Smooth muscle cell (in vitro differentiated cells): Measurements from ENCODE around the gene EEF1AKMT4. TPM values are rescaled to one million over a fixed set of nuclear protein-coding genes. Genes with fewer than 3 reads are reported as not detected.

ENCODE experiments used
- DNase-seq: peaks from one replicate; lab custom pipeline; 2025; ENCODE audit not compliant: unreplicated experiment; lab: John Stamatoyannopoulos, UW
- H2AFZ ChIP-seq: fragments of 200-600 bp; sonication (generic); 2 replicates; pipeline ENCODE4 v1.6.0; 2016; ENCODE audit warnings: antibody characterized with exemption, low read depth, mild to moderate bottlenecking
- H3F3A ChIP-seq: fragments of 200-600 bp; sonication (generic); 2 replicates; pipeline ENCODE4 v1.6.0; 2017; ENCODE audit warnings: antibody characterized with exemption, low read depth
- H3K27ac ChIP-seq: fragments of 200-600 bp; sonication (generic); 2 replicates; pipeline ENCODE4 v1.5.1; 2016; ENCODE audit warnings: low read depth, mild to moderate bottlenecking
- H3K27me3 ChIP-seq: fragments of 200-600 bp; sonication (generic); 2 replicates; pipeline ENCODE4 v1.6.1; 2016; ENCODE audit warnings: low read depth, mild to moderate bottlenecking
- H3K36me3 ChIP-seq: fragments of 200-600 bp; sonication (generic); 2 replicates; pipeline ENCODE4 v1.5.1; 2016; ENCODE audit warnings: low read depth
- H3K4me1 ChIP-seq: fragments of 200-600 bp; sonication (generic); 2 replicates; pipeline ENCODE4 v1.5.1; 2016; ENCODE audit warnings: low read depth
- H3K4me2 ChIP-seq: fragments of 200-600 bp; sonication (generic); 2 replicates; pipeline ENCODE4 v1.6.0; 2016; ENCODE audit warnings: mild to moderate bottlenecking
- H3K4me3 ChIP-seq: fragments of 200-600 bp; sonication (generic); 2 replicates; pipeline ENCODE4 v1.5.1; 2016; ENCODE audit warnings: mild to moderate bottlenecking
- H3K79me2 ChIP-seq: fragments of 200-600 bp; sonication (generic); 2 replicates; pipeline ENCODE4 v1.6.0; 2016; ENCODE audit warnings: low read depth, mild to moderate bottlenecking
- H3K9ac ChIP-seq: fragments of 200-600 bp; sonication (generic); 2 replicates; pipeline ENCODE4 v1.6.0; 2016; ENCODE audit warnings: low read depth
- H3K9me3 ChIP-seq: fragments of 200-600 bp; sonication (generic); replicated peaks from 2 replicates; pipeline ENCODE4 v1.5.1; 2016; ENCODE audit warnings: low read depth
- H4K20me1 ChIP-seq: fragments of 200-600 bp; sonication (generic); 2 replicates; pipeline ENCODE4 v1.6.0; 2016; ENCODE audit warnings: low read depth
- WGBS: methylation state at CpG from one replicate; pipeline ENCODE4 v1.1.7; 2016; ENCODE audit warnings: low lambda C conversion rate; 5-methylcytosine and 5-hydroxymethylcytosine counted together
- polyA plus RNA-seq: library from polyadenylated mRNA; unstranded; fragments of >200 nt; fragmentation: Nextera tagmentation; extraction: Ambion mirVana; gene quantifications from 2 replicates; pipeline ENCODE4 v1.2.1, GENCODE V29; 2016
- total RNA-seq: library from RNA; depleted of rRNA; stranded (reverse); fragments of >200 nt; gene quantifications from 2 replicates; pipeline ENCODE4 v1.2.3, GENCODE V29; 2014
- TF ChIP-seq, protein P1 (sequence below): fragments of 200-600 bp; sonication (generic); IDR thresholded peaks from 2 replicates; pipeline ENCODE4 v1.5.1; 2017; ENCODE audit warnings: borderline replicate concordance, mild to moderate bottlenecking, antibody characterized with exemption; ENCODE audit not compliant: insufficient read depth, poor library complexity, severe bottlenecking

EEF1AKMT4 gene
- total RNA-seq (4.1 and 4.7 TPM in 2 replicates), polyA plus RNA-seq (5.8 and 9.1 TPM in 2 replicates)

DNA sequence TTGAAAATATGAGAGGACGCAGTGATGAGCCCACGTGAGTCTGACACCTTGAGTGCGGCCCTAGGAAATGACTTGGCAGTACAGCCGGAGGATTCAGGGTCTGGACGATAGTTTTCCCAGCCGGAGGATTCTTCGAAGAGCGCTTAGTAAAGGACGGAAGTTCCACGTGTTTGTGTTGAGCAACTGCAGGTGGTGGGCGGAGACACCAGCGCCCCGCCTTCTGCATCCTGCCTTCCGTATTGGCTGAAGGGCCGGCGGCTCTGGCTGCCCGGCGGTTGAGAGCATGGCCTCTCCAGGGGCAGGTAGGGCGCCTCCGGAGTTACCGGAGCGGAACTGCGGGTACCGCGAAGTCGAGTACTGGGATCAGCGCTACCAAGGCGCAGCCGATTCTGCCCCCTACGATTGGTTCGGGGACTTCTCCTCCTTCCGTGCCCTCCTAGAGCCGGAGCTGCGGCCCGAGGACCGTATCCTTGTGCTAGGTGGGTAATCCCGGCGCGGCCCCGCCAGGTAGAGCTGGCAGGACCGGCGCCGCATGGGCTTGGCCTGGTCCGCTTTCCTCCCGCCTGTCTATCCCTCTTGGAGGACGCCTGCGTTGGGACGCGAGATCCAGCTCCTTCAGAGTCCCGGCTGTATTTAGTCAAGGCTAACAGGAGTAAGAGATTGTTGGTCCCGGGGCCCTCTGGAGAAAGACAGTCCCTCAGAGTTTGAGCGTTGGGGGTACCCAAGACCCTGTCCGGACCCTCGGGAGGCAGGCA, at the start of gene EEF1AKMT4:
EEF1AKMT4 (plus strand) TSS at position 261 of the 755 bp plus-strand sequence; CDS start at position 284, 23 bp downstream.
- TF ChIP-seq, protein P1, sequence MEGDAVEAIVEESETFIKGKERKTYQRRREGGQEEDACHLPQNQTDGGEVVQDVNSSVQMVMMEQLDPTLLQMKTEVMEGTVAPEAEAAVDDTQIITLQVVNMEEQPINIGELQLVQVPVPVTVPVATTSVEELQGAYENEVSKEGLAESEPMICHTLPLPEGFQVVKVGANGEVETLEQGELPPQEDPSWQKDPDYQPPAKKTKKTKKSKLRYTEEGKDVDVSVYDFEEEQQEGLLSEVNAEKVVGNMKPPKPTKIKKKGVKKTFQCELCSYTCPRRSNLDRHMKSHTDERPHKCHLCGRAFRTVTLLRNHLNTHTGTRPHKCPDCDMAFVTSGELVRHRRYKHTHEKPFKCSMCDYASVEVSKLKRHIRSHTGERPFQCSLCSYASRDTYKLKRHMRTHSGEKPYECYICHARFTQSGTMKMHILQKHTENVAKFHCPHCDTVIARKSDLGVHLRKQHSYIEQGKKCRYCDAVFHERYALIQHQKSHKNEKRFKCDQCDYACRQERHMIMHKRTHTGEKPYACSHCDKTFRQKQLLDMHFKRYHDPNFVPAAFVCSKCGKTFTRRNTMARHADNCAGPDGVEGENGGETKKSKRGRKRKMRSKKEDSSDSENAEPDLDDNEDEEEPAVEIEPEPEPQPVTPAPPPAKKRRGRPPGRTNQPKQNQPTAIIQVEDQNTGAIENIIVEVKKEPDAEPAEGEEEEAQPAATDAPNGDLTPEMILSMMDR, result peak; percentile 34
- H3K4me1 ChIP-seq, result peaks cover 4% of the 10 kb centered on the region
- no peaks in the 10 kb centered on the region for H3K36me3 ChIP-seq
- WGBS, result under 1% methylated on average over 53 of the region's 54 CpGs
- peak within 1 kb of the TSS; percentile 89 for H3K9ac ChIP-seq
- peak within 1 kb of the TSS; percentile 99 for H2AFZ ChIP-seq
- H3K27me3 ChIP-seq, result no peaks in the 10 kb centered on the region
- peak within 1 kb of the TSS; percentile 96 for H3K4me2 ChIP-seq
- H3K9me3 ChIP-seq, result no peaks in the 10 kb centered on the region
- peak; percentile 71 for DNase-seq
- H4K20me1 ChIP-seq, result peaks cover 3% of the 10 kb centered on the region
- peak within 1 kb of the TSS; percentile 85 for H3K4me3 ChIP-seq
- no peaks in the 10 kb centered on the region for H3F3A ChIP-seq
- peaks cover 11% of the 10 kb centered on the region for H3K79me2 ChIP-seq
- H3K27ac ChIP-seq, result peak within 1 kb of the TSS; percentile 87

DNA sequence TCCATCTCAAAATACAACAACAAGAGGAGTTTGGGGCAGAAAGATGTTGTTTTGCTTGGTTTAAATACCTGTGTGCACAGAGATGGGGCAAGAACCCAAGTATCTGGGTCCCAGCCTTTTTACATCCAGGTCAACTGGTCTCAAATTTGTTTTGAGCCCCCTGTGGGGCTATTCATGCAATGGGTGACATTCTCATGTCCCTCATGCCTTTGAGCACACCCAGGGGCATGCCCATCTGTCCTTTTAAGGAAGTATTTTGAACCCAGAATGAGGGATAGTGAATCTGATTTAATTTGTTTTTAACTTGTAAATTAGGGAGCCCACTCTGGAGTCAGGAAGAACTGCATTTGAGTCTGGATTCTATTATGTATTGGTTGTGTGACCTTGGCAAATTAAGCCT, 48.6 kb upstream of the EEF1AKMT4 start:
- Histone ChIP-seq H3K36me3 (no peaks in the 10 kb centered on the region), H3K4me3 (no peak overlapping the region), H3F3A (no peaks in the 10 kb centered on the region), H2AFZ (no peak overlapping the region), H3K4me1 (no peaks in the 10 kb centered on the region), H4K20me1 (no peaks in the 10 kb centered on the region), H3K79me2 (no peaks in the 10 kb centered on the region), H3K27me3 (peaks cover under 1% of the 10 kb centered on the region), H3K27ac (no peak overlapping the region), H3K4me2 (no peak overlapping the region), H3K9ac (no peak overlapping the region), H3K9me3 (no peaks in the 10 kb centered on the region)
- DNase-seq, result no peak
- TF ChIP-seq, protein P1, result no peak

DNA sequence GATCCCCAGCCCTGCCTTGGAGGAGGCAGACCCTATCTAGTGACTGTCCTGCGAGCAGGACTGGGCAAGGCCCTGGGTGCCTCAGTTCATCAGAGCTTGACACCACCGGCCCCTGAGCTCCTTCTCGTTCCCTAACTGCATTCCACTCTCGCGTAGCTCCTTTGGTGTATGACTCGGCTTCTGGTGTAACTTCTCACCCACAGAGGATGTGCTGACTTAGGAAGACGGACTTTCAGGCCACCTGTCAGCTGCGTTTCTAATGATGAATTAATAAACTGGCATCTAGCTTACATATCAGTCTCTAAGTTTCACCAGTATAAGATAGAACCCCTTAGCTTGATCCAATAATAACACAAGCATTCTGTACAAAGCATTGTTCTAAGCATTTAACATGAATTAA, 45.9 kb upstream of the EEF1AKMT4 start:
- no peak for DNase-seq
- H3K79me2 ChIP-seq, result no peaks in the 10 kb centered on the region
- H3K4me3 ChIP-seq, result no peak overlapping the region
- 82% methylated on average over 8 of the region's 8 CpGs for WGBS
- no peaks in the 10 kb centered on the region for H3F3A ChIP-seq
- no peak overlapping the region for H3K4me2 ChIP-seq
- peaks cover 14% of the 10 kb centered on the region for H3K27me3 ChIP-seq
- no peaks in the 10 kb centered on the region for H4K20me1 ChIP-seq
- H3K27ac ChIP-seq, result no peak overlapping the region
- no peaks in the 10 kb centered on the region for H3K9me3 ChIP-seq
- TF ChIP-seq, protein P1, result no peak
- H3K36me3 ChIP-seq, result no peaks in the 10 kb centered on the region
- no peaks in the 10 kb centered on the region for H3K4me1 ChIP-seq
- no peak overlapping the region for H2AFZ ChIP-seq
- no peak overlapping the region for H3K9ac ChIP-seq
